ENCODE data around the gene MACROD2. TPM values are rescaled to one million over a fixed set of nuclear protein-coding genes. Genes with fewer than 3 reads are reported as not detected.

The MACROD2 gene
- total RNA-seq, 4 donors from 2014 or later: 4.0 to 14.1 (median 10.4) TPM

- Histone ChIP-seq H3K27me3 (no peaks in the 10 kb centered on the region), H3K4me1 (peaks cover 0 to 17% (median 0%) of the 10 kb centered on the region in 4 donors), H3K9me3 (no peaks in the 10 kb centered on the region), H3K4me3 (no peak overlapping the region), H3K36me3 (no peaks in the 10 kb centered on the region), H3K27ac (peak overlapping the region in 1 of 4 donors; percentile 23)
- no peak for DNase-seq (ENCODE audit: low spot score in 2 of 2)
- 58 to 60% methylated on average over 5 of the region's 5 CpGs for WGBS, 2 donors
- TF ChIP-seq EP300 (IDR thresholded peaks at IDR 0.05) (no peak), POLR2A (IDR thresholded peaks at IDR 0.05) (no peak), CTCF (IDR thresholded peaks at IDR 0.05) (no peak)
Observed at GRCh38 chr20:15222502-15223330, 1227.4 kb downstream of the MACROD2 start.

GRCh38 chr20:15224199-15224598, 1228.9 kb downstream of the MACROD2 start:
- WGBS, 2 donors: 94 to 95% methylated on average over 2 of the region's 2 CpGs

GRCh38 chr20:15227102-15227501, 1231.8 kb downstream of the MACROD2 start:
- no peaks in the 10 kb centered on the region for H3K36me3 ChIP-seq
- H3K4me3 ChIP-seq: no peak overlapping the region
- no peak for DNase-seq (ENCODE audit: low spot score in 2 of 2)
- no peaks in the 10 kb centered on the region for H3K27me3 ChIP-seq
- no peak overlapping the region for H3K27ac ChIP-seq
- H3K9me3 ChIP-seq: peaks cover 0 to 7% (median 0%) of the 10 kb centered on the region in 4 donors
- TF ChIP-seq POLR2A (IDR thresholded peaks at IDR 0.05) (no peak), CTCF (IDR thresholded peaks at IDR 0.05) (no peak), EP300 (IDR thresholded peaks at IDR 0.05) (no peak)
- WGBS, 2 donors: 89 to 90% methylated on average over 3 of the region's 3 CpGs
- peaks cover 0 to 2% (median 0%) of the 10 kb centered on the region in 4 donors for H3K4me1 ChIP-seq

More at GRCh38 chr20:15224199-15224598, 1228.9 kb downstream of the MACROD2 start:
- DNase-seq (ENCODE audit: low spot score in 2 of 2): no peak
- H3K27me3 ChIP-seq: no peaks in the 10 kb centered on the region
- peaks cover 0 to 17% (median 0%) of the 10 kb centered on the region in 4 donors for H3K4me1 ChIP-seq
- H3K36me3 ChIP-seq: no peaks in the 10 kb centered on the region
- H3K4me3 ChIP-seq: no peak overlapping the region
- TF ChIP-seq POLR2A (IDR thresholded peaks at IDR 0.05): no peak
- no peak for TF ChIP-seq CTCF (IDR thresholded peaks at IDR 0.05)
- TF ChIP-seq EP300 (IDR thresholded peaks at IDR 0.05): no peak
- H3K9me3 ChIP-seq: peaks cover 0 to 2% (median 0%) of the 10 kb centered on the region in 4 donors
- no peak overlapping the region for H3K27ac ChIP-seq

- Histone ChIP-seq H3K27ac (no peak overlapping the region), H3K4me3 (no peak overlapping the region), H3K9me3 (peaks cover 0 to 7% (median 0%) of the 10 kb centered on the region in 4 donors), H3K4me1 (no peaks in the 10 kb centered on the region), H3K27me3 (no peaks in the 10 kb centered on the region), H3K36me3 (no peaks in the 10 kb centered on the region)
- TF ChIP-seq EP300 (IDR thresholded peaks at IDR 0.05) (no peak), POLR2A (IDR thresholded peaks at IDR 0.05) (no peak), CTCF (IDR thresholded peaks at IDR 0.05) (no peak)
- WGBS, 2 donors: 83 to 91% methylated on average over 1 of the region's 1 CpG
- DNase-seq (ENCODE audit: low spot score in 2 of 2): no peak
Observed at GRCh38 chr20:15232243-15232642, 1236.9 kb downstream of the MACROD2 start.

GRCh38 chr20:15235471-15236198, 1240.3 kb downstream of the MACROD2 start:
- Histone ChIP-seq H3K27ac (no peak overlapping the region), H3K9me3 (no peaks in the 10 kb centered on the region), H3K27me3 (no peaks in the 10 kb centered on the region), H3K36me3 (no peaks in the 10 kb centered on the region), H3K4me1 (no peaks in the 10 kb centered on the region), H3K4me3 (no peak overlapping the region)
- no peak for DNase-seq (ENCODE audit: low spot score in 2 of 2)
- 80 to 83% methylated on average over 2 of the region's 2 CpGs for WGBS, 2 donors
- no peak for TF ChIP-seq CTCF (IDR thresholded peaks at IDR 0.05)
- no peak for TF ChIP-seq EP300 (IDR thresholded peaks at IDR 0.05)
- no peak for TF ChIP-seq POLR2A (IDR thresholded peaks at IDR 0.05)

All from tibial nerve (tissue), 4 donors.